Measurements from ENCODE around the gene CSMD2.

- no peak for TF ChIP-seq CTCF (conservative IDR thresholded peaks at IDR 0.05; ENCODE audit: low read length)
- no peak for TF ChIP-seq EZH2phosphoT487 (IDR thresholded peaks at IDR 0.05; ENCODE audit: borderline replicate concordance, low read depth, low read length)
Measured at GRCh38 chr1:33535334-33535733, 629.7 kb downstream of the CSMD2 start.
